Dermis blood vessel endothelial cell (primary cell): Measurements from ENCODE around the gene CABLES1. TPM values are rescaled to one million over a fixed set of nuclear protein-coding genes. Genes with fewer than 3 reads are reported as not detected.
A peak's percentile ranks its signal among the peaks of the same experiment; 100 is the strongest.

ENCODE experiments used
- DNase-seq: peaks from one replicate; pipeline ENCODE4 v3.0.0; 2010
- total RNA-seq: library from RNA; depleted of rRNA; stranded (reverse); fragments of >200 nt; gene quantifications from 2 replicates; pipeline ENCODE4 v1.2.3, GENCODE V29; 2014

CABLES1 gene
- total RNA-seq, 1 donor from 2014 or later: 38.5 TPM

DNA sequence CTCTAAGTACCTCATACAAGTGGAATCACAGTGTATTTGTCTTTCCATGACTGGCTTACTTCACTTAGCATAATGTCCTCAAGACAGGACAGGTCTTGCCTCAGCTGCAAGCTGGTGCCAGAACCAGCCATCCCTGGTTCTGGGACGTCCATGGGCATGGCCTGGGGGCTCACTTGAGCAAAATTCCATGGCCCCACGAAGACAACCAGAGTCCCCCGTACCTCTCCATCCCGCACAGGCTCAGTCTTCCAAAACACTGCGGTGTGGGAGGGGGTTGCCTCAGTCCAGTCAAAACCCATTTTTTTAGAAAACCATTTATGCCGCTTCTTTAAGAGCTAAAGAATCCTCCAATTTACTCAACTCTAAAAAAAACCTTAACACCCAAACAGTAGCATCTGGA, 21.7 kb upstream of the CABLES1 start:
- no peak for DNase-seq

DNA sequence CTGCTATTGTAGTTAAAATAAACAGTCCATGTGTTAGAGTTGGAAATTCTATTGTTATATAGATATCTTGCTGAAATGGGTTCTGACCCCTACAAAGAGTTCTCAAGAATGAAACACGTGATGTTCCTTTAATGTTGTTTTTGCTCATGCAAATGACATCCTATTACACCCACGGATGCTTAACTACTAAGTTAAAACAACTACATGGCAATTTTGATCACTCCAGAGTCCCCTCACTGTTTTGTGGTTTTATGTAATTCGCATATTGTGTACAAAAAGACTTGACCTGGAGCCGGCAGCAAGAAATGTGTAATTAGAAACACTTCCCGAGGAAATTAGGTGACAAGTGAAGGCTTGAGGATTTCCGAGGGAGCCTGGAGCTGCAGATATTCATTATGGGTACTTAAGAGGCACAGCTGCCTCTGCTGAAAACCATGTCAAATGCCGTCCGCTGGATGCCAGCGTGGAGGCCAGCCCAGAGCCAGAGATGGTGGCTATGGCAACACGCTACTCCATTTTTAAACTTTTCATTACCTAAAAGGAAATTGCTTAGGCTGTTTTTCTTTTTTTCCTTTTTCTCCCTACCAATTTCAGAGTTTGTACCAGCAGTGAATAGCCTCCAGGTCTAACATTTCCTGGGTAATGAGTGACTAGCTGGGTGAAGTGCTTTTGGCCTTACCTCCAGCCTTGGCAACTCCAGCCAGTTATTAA, 21.0 kb upstream of the CABLES1 start:
- DNase-seq: peak; percentile 72

DNA sequence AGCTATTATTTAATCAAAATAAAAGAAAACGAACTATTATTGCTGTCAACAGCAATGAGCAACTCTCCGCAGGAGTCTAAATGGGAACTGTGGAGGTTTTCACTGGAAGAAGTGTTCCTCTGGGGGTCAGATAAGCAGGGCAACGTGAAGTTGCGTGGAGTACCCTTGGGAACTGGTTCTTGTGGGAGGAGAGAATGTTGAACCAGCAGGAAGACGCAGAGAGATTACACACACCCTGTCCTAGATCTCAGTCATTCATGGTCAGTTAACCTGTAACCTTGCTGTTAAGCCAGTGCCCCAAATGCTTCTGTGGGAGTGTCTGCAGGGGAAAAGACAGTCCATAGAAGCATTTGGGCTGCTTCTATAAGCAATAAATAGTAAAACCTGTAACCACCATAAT, 20.4 kb upstream of the CABLES1 start:
- DNase-seq: peak; percentile 24

- DNase-seq: peak; percentile 92
Observed at GRCh38 chr18:23115683-23116096, 19.6 kb upstream of the CABLES1 start.

DNA sequence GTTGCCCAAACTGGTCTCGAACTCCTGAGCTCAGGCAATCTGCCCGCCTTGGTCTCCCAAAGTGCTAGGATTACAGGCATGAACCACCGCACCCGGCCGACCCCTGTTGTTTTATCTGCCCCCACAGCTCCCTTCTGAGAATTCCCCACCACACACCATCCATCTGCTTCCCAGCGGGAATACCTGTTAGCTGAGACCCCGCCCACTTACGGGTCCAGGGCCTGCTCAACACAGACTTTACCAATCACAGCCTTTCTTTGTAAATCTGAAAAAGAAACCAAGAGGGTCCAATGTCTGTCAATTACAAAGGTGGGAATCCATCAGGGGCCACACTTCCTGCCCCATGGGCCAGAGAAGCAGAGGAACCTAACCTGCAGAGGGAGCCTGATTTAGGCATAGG, 14.2 kb upstream of the CABLES1 start:
- DNase-seq: no peak

GRCh38 chr18:23122334-23123229, 12.7 kb upstream of the CABLES1 start:
- no peak for DNase-seq

GRCh38 chr18:23126376-23127056, 8.8 kb upstream of the CABLES1 start:
- no peak for DNase-seq

GRCh38 chr18:23127090-23127489, 8.2 kb upstream of the CABLES1 start:
- peak; percentile 30 for DNase-seq

DNA sequence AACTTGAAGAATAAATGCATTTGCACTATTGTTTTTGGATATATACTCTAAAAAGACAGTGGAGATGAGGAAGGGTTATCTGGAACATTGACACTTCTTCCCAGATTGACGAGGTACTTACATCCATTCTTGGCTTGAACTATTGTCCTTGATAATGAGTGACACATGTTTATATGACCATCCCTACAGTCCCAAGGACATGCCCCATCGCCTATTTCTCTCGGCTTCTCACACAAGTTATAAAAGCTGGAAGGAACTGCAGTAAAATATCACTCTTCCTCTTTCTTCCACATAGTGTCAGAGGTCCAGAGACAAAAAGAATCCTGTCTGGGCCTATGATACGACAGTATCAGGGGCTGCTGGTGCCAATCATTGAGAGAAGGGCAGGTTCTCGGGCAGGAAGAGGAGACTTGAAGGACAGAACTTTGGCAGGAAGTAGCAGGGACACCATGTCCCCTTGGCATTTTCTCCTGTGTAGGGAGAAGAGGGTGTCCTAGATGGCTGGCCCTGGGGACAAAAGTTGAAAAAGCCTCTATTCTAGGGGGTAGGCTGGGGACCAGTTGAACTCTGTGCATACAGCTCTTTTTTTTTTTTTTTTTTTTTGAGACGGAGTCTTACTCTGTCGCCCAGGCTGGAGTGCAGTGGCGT, 5.8 kb upstream of the CABLES1 start:
- DNase-seq: no peak

GRCh38 chr18:23131693-23132319, 3.5 kb upstream of the CABLES1 start:
- DNase-seq: peak; percentile 93

DNA sequence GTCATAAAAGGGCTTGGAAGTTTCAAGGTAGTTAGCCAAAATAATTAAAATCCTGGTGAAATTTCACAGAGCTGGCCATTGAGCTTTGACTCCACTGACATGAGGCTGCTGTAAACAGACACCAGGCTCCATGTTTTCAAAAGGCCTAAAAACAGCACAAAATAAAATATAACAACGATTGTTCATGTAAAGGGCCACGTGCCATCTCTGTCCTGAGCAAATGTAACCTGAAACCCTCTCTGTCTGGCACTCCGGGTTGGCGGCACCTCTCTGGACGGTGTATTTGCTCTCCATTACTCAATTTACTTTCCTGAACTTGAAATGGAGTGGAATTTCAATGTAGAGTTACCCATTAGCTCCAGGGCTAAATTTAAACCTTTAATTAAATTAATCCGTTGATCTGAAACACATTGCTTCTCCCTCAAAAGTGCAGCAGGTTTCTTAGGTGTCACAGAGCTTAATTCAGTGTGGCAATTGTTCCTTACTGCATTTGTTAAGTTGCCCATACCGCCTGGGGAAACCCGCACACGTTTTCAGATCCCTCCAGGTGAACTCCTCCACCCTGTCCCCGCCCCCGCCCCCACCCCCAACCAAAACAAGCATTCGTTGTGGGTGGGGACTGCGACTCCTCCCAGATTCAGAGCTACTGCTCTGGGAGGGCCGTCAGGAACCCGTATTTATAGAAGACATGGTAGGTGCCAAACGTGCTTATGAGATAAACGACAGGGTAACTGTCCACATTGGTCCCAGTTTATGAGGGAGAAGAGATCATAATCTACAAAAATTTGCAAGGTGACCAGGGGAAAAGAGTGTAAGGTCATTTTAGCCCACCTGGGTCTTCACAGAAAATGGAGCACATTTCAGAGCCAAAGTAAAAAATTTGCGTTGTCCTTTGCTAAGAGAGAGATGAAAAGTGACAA, 1.2 kb upstream of the CABLES1 start:
- peak; percentile 31 for DNase-seq

DNA sequence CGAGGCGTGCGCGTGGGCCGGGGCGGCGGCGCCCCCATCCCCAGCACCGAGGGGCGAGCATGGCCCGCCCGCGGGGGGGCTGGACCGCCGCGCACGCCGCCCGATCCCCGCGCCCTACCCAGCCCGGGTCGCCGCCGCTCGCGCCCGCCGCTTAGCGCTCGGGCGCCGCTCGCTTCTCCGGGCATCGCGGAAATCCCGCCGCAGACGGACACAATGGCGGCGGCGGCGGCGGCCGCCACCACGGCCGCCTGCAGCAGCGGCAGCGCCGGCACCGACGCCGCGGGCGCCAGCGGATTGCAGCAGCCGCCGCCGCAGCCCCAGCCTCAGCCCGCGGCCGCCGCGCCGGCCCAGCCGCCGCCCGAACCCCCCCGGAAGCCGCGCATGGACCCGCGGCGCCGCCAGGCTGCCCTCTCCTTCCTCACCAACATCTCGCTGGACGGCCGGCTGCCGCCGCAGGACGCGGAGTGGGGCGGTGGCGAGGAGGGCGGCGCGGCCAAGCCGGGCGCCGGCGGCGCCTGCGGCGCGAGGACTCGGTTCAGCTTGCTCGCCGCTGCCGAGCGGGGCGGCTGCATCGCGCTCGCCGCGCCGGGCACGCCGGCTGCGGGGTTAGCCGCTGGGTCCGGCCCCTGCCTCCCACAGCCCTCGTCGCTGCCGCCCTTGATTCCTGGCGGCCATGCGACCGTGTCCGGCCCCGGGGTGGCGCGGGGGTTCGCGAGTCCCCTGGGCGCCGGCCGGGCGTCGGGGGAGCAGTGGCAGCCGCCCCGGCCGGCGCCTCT, 453 bp downstream of the CABLES1 start:
- peak; percentile 50 for DNase-seq

DNA sequence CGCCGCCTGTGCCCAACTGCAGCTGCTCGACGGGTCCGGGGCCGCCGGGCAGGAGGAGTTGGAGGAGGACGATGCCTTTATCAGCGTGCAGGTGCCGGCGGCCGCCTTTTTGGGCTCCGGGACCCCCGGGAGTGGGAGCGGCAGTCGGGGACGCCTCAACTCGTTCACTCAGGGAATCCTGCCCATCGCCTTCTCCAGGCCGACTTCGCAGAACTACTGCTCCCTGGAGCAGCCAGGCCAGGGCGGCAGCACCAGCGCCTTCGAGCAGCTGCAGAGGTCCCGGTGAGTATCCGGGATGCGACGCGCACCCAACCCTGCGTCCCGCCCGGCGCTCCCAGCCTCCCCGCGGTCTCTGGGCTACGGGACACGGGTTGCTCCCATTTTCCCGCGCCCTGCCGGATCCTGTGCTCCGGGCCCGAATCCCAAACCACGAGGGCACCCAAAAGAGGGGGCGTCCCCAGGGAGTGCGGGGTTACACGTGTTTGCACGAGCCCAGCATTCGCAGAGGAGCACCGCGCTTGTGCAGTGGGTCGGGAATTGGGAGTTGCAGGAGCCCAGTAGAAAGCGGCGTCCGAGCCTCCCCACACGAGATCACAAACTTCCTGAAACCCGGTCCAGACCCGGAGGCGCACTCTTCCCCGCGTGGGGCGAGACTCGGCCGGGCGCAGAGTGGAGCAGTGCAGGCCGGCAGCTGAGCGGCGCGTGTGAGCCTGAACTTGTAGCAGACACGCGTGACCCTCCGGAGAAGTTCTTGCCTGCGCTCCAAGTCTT, 1.2 kb downstream of the CABLES1 start:
- DNase-seq: peak; percentile 43

- DNase-seq: peak; percentile 62
Observed at GRCh38 chr18:23137097-23137635, 1.9 kb downstream of the CABLES1 start.

GRCh38 chr18:23137788-23138216, 2.5 kb downstream of the CABLES1 start:
- peak; percentile 20 for DNase-seq

GRCh38 chr18:23138471-23138870, 3.2 kb downstream of the CABLES1 start:
- no peak for DNase-seq

DNA sequence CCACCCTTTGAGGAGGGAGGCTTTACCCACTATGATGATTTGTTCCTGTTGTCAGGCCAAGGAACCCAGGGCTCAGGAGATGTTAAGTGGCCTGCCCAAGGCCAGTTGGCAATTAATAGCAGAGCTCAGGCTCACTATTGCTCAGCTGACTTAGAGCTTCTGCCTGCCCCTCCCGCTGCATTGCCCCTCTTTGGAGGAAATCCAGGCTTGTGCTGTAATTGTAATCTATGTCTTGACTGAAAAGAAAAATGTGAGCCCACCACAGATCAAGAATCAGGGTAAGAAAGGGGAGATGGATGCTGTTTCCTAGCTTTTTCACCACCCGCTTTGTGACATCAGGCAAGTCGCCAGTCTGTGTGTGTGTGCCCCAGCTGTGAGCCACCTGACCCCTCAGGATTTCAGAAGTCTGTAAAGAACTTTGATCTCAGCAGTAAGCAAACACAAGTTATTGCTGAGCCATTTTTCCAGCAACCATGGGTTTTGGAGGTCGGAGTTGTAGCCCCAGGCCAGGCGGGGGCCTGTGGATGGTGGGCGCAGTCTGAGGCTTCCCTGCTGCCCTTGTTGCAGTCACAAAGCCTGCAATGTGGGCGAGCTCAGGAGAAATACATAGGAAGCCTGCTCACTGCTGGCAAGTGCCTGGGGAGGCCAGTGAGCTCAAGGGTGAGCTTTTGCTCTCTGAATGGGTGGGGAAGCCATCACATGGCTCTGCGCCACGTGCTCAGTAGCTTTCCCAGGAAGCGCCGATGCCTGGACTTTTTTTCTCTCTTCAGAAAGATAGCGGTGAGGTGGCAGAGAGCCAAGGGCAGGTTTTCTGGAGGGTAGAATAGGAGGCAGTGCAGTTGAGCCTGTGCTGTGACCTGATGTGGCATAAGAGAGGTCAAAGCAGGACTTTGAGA, 6.1 kb downstream of the CABLES1 start:
- DNase-seq: peak; percentile 36
